MM.1S (cell line): ENCODE measurements around the gene DQX1.

Experiments
- DNase-seq: peaks from one replicate; pipeline ENCODE4 v3.0.0-alpha.2; 2015
- H2AFZ ChIP-seq: fragments of 300-600 bp; sonication (generic); 2 replicates; pipeline ENCODE4 v1.6.0; 2016; ENCODE audit warnings: antibody characterized with exemption, low read length
- H3F3A ChIP-seq: fragments of 300-600 bp; sonication (generic); 2 replicates; pipeline ENCODE4 v1.6.1; 2016; ENCODE audit warnings: mild to moderate bottlenecking, antibody characterized with exemption, low read length, moderate library complexity, mixed read lengths; ENCODE audit not compliant: insufficient read depth
- H3K27ac ChIP-seq: fragments of 300-600 bp; sonication (generic); 2 replicates; pipeline ENCODE4 v1.5.1; 2016; ENCODE audit warnings: mild to moderate bottlenecking, low read length
- H3K27me3 ChIP-seq: fragments of 300-600 bp; sonication (generic); replicated peaks from 2 replicates; pipeline ENCODE4 v1.6.0; 2016; ENCODE audit warnings: low read length; ENCODE audit not compliant: insufficient read depth
- H3K36me3 ChIP-seq: fragments of 300-600 bp; sonication (generic); replicated peaks from 2 replicates; pipeline ENCODE4 v1.6.1; 2016; ENCODE audit warnings: mild to moderate bottlenecking, low read length, mixed read lengths; ENCODE audit not compliant: insufficient read depth
- H3K4me1 ChIP-seq: fragments of 300-600 bp; sonication (generic); 2 replicates; pipeline ENCODE4 v1.6.1; 2016; ENCODE audit warnings: low read length, mixed read lengths
- H3K4me2 ChIP-seq: fragments of 300-600 bp; sonication (generic); 2 replicates; pipeline ENCODE4 v1.6.0; 2016; ENCODE audit warnings: low read depth, low read length
- H3K4me3 ChIP-seq: fragments of 300-600 bp; sonication (generic); 2 replicates; pipeline ENCODE4 v1.5.1; 2016; ENCODE audit warnings: low read length, mixed read lengths
- H3K79me2 ChIP-seq: fragments of 300-600 bp; sonication (generic); 2 replicates; pipeline ENCODE4 v1.6.1; 2016; ENCODE audit warnings: mixed run types, low read length, mixed read lengths
- H3K9ac ChIP-seq: fragments of 300-600 bp; sonication (generic); 2 replicates; pipeline ENCODE4 v1.6.1; 2016; ENCODE audit warnings: low read length, mixed read lengths
- H3K9me2 ChIP-seq: fragments of 300-600 bp; sonication (generic); replicated peaks from 2 replicates; pipeline ENCODE4 v1.6.1; 2016; ENCODE audit warnings: mild to moderate bottlenecking, low read length, mixed read lengths; ENCODE audit not compliant: insufficient read depth
- H3K9me3 ChIP-seq: fragments of 300-600 bp; sonication (generic); replicated peaks from 2 replicates; pipeline ENCODE4 v1.6.1; 2016; ENCODE audit warnings: mild to moderate bottlenecking, low read length, mixed read lengths; ENCODE audit not compliant: insufficient read depth
- H4K20me1 ChIP-seq: fragments of 300-600 bp; sonication (generic); 2 replicates; pipeline ENCODE4 v1.6.1; 2016; ENCODE audit warnings: mild to moderate bottlenecking, low read length, moderate library complexity, mixed read lengths; ENCODE audit not compliant: insufficient read depth
- EZH2 ChIP-seq: fragments of 300-600 bp; sonication (generic); optimal IDR thresholded peaks from 2 replicates; pipeline ENCODE3; 2017; ENCODE audit warnings: low read depth, mild to moderate bottlenecking, antibody characterized with exemption, low read length, mixed read lengths
- EZH2phosphoT487 ChIP-seq: fragments of 300-600 bp; sonication (generic); IDR thresholded peaks from 2 replicates; pipeline ENCODE4 v1.6.1; 2018; ENCODE audit warnings: antibody characterized with exemption, low read length
- TF ChIP-seq, protein P1 (sequence below): fragments of 300-600 bp; sonication (generic); IDR thresholded peaks from 2 replicates; pipeline ENCODE4 v1.5.1; 2016; ENCODE audit warnings: antibody characterized with exemption, low read length, mixed read lengths

The DQX1 gene

DNA sequence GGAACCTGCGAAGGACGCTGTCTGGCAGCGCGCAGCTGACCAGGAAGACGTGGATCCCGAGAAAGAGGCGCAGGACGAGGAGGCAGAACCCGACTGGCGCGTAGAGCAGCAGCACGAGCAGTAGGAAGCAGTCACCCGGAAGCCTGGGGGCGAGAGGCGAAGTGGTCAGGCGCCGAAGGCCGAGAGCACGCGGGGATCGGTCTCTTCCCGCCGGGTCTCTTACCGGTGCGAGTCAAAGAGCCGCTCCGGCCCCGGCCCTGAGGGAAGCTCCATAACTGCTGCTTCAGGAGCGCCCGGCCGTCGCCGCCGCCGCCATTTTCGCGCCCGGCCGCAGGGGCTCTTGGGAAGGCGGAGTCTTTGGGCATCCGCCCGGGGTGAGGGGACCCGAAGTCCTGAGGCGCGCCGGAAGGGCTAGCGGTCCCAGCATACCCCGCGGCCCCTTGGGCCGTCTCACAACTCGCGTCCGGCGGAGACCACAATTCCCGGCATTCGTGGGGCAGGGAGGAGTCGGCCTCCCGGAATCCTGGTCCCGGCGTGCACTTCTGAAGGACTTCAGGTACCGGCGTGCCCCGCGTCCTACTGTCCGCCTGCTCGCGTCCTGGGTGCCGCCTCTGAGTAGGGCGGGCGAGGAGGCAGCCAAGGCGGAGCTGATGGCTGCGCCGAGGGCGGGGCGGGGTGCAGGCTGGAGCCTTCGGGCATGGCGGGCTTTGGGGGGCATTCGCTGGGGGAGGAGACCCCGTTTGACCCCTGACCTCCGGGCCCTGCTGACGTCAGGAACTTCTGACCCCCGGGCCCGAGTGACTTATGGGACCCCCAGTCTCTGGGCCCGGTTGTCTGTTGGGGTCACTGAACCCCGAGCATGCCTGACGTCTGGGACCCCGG lies 3.6 kb upstream of the DQX1 start, which contains the start of the genes AUP1 and HTRA2:
AUP1 (minus strand) TSS at position 350 of the 882 bp plus-strand sequence; CDS start at position 273, 77 bp downstream.
HTRA2 (plus strand) TSS at position 577 of the 882 bp plus-strand sequence; CDS start at position 651, 74 bp downstream.
- H3K4me3 ChIP-seq: peak within 1 kb of the TSS; percentile 91
- H3K79me2 ChIP-seq: peaks cover 42% of the 10 kb centered on the region
- peak within 1 kb of the TSS; percentile 69 for H3K27ac ChIP-seq
- no peaks in the 10 kb centered on the region for H4K20me1 ChIP-seq
- peak within 1 kb of the TSS; percentile 94 for H3K9ac ChIP-seq
- H2AFZ ChIP-seq: peak within 1 kb of the TSS; percentile 72
- H3K9me2 ChIP-seq: no peaks in the 10 kb centered on the region
- H3K36me3 ChIP-seq: peaks cover 11% of the 10 kb centered on the region
- no peaks in the 10 kb centered on the region for H3K9me3 ChIP-seq
- peaks cover 15% of the 10 kb centered on the region; the same call in 1 of the 2 replicates for H3F3A ChIP-seq
- no peaks in the 10 kb centered on the region for H3K27me3 ChIP-seq
- peak; percentile 99 for DNase-seq
- TF ChIP-seq EZH2 (no peak), EZH2phosphoT487 (no peak)
- TF ChIP-seq, protein P1, sequence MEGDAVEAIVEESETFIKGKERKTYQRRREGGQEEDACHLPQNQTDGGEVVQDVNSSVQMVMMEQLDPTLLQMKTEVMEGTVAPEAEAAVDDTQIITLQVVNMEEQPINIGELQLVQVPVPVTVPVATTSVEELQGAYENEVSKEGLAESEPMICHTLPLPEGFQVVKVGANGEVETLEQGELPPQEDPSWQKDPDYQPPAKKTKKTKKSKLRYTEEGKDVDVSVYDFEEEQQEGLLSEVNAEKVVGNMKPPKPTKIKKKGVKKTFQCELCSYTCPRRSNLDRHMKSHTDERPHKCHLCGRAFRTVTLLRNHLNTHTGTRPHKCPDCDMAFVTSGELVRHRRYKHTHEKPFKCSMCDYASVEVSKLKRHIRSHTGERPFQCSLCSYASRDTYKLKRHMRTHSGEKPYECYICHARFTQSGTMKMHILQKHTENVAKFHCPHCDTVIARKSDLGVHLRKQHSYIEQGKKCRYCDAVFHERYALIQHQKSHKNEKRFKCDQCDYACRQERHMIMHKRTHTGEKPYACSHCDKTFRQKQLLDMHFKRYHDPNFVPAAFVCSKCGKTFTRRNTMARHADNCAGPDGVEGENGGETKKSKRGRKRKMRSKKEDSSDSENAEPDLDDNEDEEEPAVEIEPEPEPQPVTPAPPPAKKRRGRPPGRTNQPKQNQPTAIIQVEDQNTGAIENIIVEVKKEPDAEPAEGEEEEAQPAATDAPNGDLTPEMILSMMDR: no peak
- peaks cover 14% of the 10 kb centered on the region for H3K4me1 ChIP-seq
- peak within 1 kb of the TSS; percentile 91 for H3K4me2 ChIP-seq

DNA sequence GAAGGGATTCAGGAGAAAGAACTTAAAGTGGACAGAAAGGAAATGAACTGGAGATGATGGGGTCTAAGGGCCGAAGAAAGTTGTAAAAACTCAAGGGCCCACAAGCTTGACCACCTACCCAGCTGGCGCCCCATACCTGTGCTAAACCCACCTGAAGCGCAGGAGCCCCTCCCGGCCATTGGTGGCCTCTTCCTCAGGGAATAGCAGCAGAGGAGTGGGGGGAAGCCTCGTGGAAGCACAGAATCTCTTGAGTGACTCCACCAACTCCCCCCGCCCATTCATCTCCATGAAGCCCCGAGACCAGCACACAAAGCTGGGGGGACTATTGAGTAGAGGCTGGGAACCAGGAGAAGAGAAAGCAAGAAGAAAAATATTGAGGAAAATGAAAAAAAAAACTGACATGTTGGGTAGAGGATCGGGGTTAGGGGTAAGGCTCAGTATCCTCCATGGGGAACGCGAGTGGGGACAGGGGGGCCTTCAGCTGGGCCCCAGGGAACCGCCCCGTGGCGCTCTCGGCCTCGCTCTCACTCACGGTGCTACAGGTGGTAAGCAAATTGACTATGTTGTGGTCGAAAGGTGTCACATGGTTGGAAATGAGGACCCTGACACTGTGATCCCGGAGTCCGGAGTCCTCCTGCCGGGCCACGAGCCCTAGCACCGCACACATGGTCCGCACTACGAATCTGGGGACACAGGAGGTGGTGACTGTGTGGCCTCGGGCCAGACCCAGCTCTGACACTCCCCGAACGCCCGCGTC lies 2.7 kb upstream of the DQX1 start:
- peak overlapping the region; percentile 94 for H3K9ac ChIP-seq
- peak overlapping the region; percentile 91 for H3K4me3 ChIP-seq
- peak; percentile 46 for DNase-seq
- H3K27me3 ChIP-seq: no peaks in the 10 kb centered on the region
- peaks cover 42% of the 10 kb centered on the region for H3K79me2 ChIP-seq
- H4K20me1 ChIP-seq: no peaks in the 10 kb centered on the region
- peak overlapping the region; percentile 90 for H3K4me2 ChIP-seq
- peak overlapping the region; percentile 69; the same call in 1 of the 2 replicates for H3K27ac ChIP-seq
- peaks cover 11% of the 10 kb centered on the region for H3K36me3 ChIP-seq
- H3K9me3 ChIP-seq: no peaks in the 10 kb centered on the region
- H2AFZ ChIP-seq: peak overlapping the region; percentile 67
- H3K4me1 ChIP-seq: peaks cover 14% of the 10 kb centered on the region
- TF ChIP-seq EZH2phosphoT487 (no peak), EZH2 (no peak)
- TF ChIP-seq, protein P1: peak; percentile 14; the same call in 1 of the 2 replicates
- peaks cover 15% of the 10 kb centered on the region; the same call in 1 of the 2 replicates for H3F3A ChIP-seq
- no peaks in the 10 kb centered on the region for H3K9me2 ChIP-seq

DNA sequence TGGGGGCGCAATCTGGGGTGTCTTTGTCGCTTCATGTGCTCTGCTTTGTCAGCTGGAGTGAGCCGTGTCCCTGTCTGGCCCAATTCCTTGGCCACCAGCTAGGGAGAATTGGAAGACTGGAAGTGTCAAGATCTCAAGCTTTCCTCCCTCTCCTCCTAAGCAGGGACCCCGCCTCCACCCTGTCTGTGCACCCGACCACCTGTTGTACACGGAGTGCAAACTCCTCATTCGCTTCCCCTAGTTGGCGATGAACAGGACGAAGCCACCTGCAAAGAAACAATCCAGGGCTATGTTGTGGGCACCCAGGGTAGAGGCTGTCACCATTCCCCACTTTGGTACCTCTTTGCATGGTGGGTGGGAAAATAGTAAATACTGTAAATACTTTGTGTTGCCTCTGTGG lies 1.7 kb upstream of the DQX1 start:
- no peak for TF ChIP-seq EZH2phosphoT487
- TF ChIP-seq, protein P1: no peak
- no peak for TF ChIP-seq EZH2
- H3K4me1 ChIP-seq: peaks cover 14% of the 10 kb centered on the region
- peaks cover 42% of the 10 kb centered on the region for H3K79me2 ChIP-seq
- 0 out of 2 replicates have a peak, but pooled peaks cover under 1% of the 10 kb centered on the region for H3K27me3 ChIP-seq
- H4K20me1 ChIP-seq: no peaks in the 10 kb centered on the region
- H3K36me3 ChIP-seq: peaks cover 11% of the 10 kb centered on the region
- H3K27ac ChIP-seq: no peak overlapping the region
- no peaks in the 10 kb centered on the region for H3K9me3 ChIP-seq
- DNase-seq: no peak
- no peak overlapping the region for H2AFZ ChIP-seq
- no peak overlapping the region for H3K9ac ChIP-seq
- no peak overlapping the region for H3K4me3 ChIP-seq
- peak overlapping the region; percentile 90; the same call in 1 of the 2 replicates for H3K4me2 ChIP-seq
- no peaks in the 10 kb centered on the region for H3K9me2 ChIP-seq
- peaks cover 15% of the 10 kb centered on the region; the same call in 1 of the 2 replicates for H3F3A ChIP-seq
